ENCODE results near the gene PARM1. TPM values are rescaled to one million over a fixed set of nuclear protein-coding genes. Genes with fewer than 3 reads are reported as not detected.

PARM1 gene
- total and polyA plus RNA-seq, 8 donors, result 1.8 to 24.6 (median 8.4) TPM

- TF ChIP-seq CTCF (IDR thresholded peaks at IDR 0.05), result no peak
- TF ChIP-seq POLR2AphosphoS5 (IDR thresholded peaks at IDR 0.05), result no peak
- no peak for TF ChIP-seq POLR2A (IDR thresholded peaks at IDR 0.05)
- no peak for TF ChIP-seq EP300 (IDR thresholded peaks at IDR 0.05)
- no peaks in the 10 kb centered on the region for H3K9me3 ChIP-seq
- no peak overlapping the region for H3K27ac ChIP-seq
- peaks cover 0 to 4% (median 0%) of the 10 kb centered on the region in 4 donors for H3K4me1 ChIP-seq
- intact Hi-C loops (cut with DNase I; ENCODE audit: low total_unique reads), result no loop called here
- no peak overlapping the region for H3K4me3 ChIP-seq
- peak in 1 of 2 donors; percentile 20 for DNase-seq
- 15 to 43% (median 42%) methylated on average over 4 of the region's 4 CpGs for WGBS, 5 donors
- no peaks in the 10 kb centered on the region for H3K36me3 ChIP-seq
- no peaks in the 10 kb centered on the region for H3K27me3 ChIP-seq
Observed at GRCh38 chr4:75071317-75071716, 138.4 kb downstream of the PARM1 start.

- TF ChIP-seq CTCF (IDR thresholded peaks at IDR 0.05), result no peak
- no peak for TF ChIP-seq POLR2A (IDR thresholded peaks at IDR 0.05)
- no peak for TF ChIP-seq POLR2AphosphoS5 (IDR thresholded peaks at IDR 0.05)
- TF ChIP-seq EP300 (IDR thresholded peaks at IDR 0.05), result no peak
- Histone ChIP-seq H3K27ac (no peak overlapping the region), H3K36me3 (no peaks in the 10 kb centered on the region), H3K4me3 (no peak overlapping the region), H3K9me3 (no peaks in the 10 kb centered on the region), H3K27me3 (no peaks in the 10 kb centered on the region), H3K4me1 (no peaks in the 10 kb centered on the region)
- intact Hi-C loops (cut with DNase I; ENCODE audit: low total_unique reads), result no loop called here
- 81 to 95% (median 90%) methylated on average over 2 of the region's 2 CpGs for WGBS, 5 donors
- DNase-seq, result no peak
Observed at GRCh38 chr4:75080888-75081287, 148.0 kb downstream of the PARM1 start.

GRCh38 chr4:75081561-75081960 is 148.6 kb downstream of the PARM1 start:
- intact Hi-C loops (cut with DNase I; ENCODE audit: low total_unique reads), result no loop called here
- no peak for TF ChIP-seq EP300 (IDR thresholded peaks at IDR 0.05)
- no peak for TF ChIP-seq POLR2A (IDR thresholded peaks at IDR 0.05)
- no peak for TF ChIP-seq POLR2AphosphoS5 (IDR thresholded peaks at IDR 0.05)
- no peak for TF ChIP-seq CTCF (IDR thresholded peaks at IDR 0.05)
- WGBS, 5 donors, result 81 to 97% (median 86%) methylated on average over 1 of the region's 1 CpG

GRCh38 chr4:75087416-75087815 is 154.5 kb downstream of the PARM1 start:
- Histone ChIP-seq H3K27me3 (no peaks in the 10 kb centered on the region), H3K27ac (no peak overlapping the region), H3K4me1 (no peaks in the 10 kb centered on the region), H3K4me3 (no peak overlapping the region), H3K36me3 (no peaks in the 10 kb centered on the region), H3K9me3 (no peaks in the 10 kb centered on the region)
- TF ChIP-seq POLR2A (IDR thresholded peaks at IDR 0.05) (no peak), POLR2AphosphoS5 (IDR thresholded peaks at IDR 0.05) (no peak), CTCF (IDR thresholded peaks at IDR 0.05) (no peak), EP300 (IDR thresholded peaks at IDR 0.05) (no peak)
- no peak for DNase-seq
- 64 to 100% (median 97%) methylated on average over 1 of the region's 1 CpG for WGBS, 5 donors
- intact Hi-C loops (cut with DNase I; ENCODE audit: low total_unique reads), result no loop called here

More at GRCh38 chr4:75081561-75081960, 148.6 kb downstream of the PARM1 start:
- H3K9me3 ChIP-seq, result no peaks in the 10 kb centered on the region
- H3K4me3 ChIP-seq, result no peak overlapping the region
- H3K4me1 ChIP-seq, result no peaks in the 10 kb centered on the region
- no peak for DNase-seq
- H3K36me3 ChIP-seq, result no peaks in the 10 kb centered on the region
- H3K27ac ChIP-seq, result no peak overlapping the region
- no peaks in the 10 kb centered on the region for H3K27me3 ChIP-seq
